Left colon (tissue), 2 donors: ENCODE measurements around the gene TBL1Y. TPM values are rescaled to one million over a fixed set of nuclear protein-coding genes. Genes with fewer than 3 reads are reported as not detected.
"Not testable (repeated sequence)": the region's sequence is repeated elsewhere in the genome, so short reads cannot be mapped to it uniquely, and the experiment has no call there.

Experiments
- ATAC-seq: fragments of 200-7000 bp; cut with Tn5 transposase; one replicate; pipeline ENCODE4 v1.9.1; 2020; ENCODE audit warnings: mild to moderate bottlenecking, moderate library complexity
- DNase-seq, 2 donors: peaks; one replicate each; pipeline ENCODE4 v3.0.0-alpha.2; 2020
- intact Hi-C, 2 donors: fragments of 100-400 bp; cut with DNase I in 1 of 2; cut with micrococcal nuclease in 1 of 2; formaldehyde crosslinking; loops; one replicate each; pipeline versions ENCODE4 v1.11.2 to v1.14.0; 2022; cut with DNase I, micrococcal nuclease
- long read RNA-seq: library from polyadenylated mRNA; unstranded; transcript quantifications from one replicate; pipeline ENCODE4 v2.0.0, GENCODE V29; 2021
- total RNA-seq, 2 donors: library from RNA; stranded (reverse); fragmentation: NEBNext Ultra II Directional; extraction: Animal tissue kit (Norgen Biotek cat#: 25700); gene quantifications; one replicate each; pipeline ENCODE4 v1.2.1, GENCODE V29; 2021
- donor health status: DM: no; HTN: no; CAD: no.
- donor health status: DM: yes; HTN: yes; CAD: no.

The TBL1Y gene
- not detected for total RNA-seq
- long read RNA-seq: 0 reads

DNA sequence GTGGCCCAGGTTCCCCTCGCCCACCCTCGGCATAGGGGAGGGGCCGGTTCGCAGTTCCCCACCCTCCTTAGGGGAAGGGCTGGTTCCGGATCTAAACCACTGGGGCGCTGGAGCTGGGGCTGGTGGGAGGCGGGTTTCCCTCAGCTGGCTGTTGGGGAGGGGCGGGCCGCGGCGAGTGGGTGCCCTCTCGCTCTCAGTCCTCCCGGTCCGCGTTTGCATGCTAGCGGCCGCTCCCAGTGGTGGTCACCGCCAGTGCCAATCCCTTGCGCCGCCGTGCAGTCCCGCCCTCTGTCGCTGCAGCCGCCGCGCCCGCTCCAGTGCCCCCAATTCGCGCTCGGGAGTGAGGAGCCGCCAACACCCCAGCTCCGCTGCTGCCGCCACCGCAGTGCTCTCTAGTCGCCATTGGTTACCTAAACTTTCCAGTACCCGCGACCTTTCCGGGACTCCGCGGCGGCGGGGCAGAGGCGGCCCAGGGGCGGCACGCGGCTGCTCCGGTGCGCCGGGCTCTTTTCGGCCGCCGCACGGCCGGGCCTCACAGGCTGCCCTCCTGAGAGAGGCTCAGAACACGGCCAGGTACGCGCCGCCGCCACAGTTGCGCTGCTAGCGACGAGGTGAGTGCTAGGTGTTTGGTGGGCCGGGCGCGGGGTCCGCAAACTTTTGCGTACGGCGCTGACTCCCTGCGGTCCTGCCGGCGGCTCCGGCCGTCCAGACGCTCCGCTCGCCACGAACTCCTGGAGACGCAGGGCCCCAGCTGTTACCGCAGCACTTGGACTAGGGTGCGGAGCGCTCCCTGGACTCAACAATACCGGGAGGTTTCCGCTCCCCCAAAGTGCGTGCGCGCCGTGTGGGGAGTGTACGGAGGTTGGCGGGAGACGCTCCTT is at the start of gene TBL1Y:
Gene TBL1Y (plus strand): TSS at position 326 of the 881 bp plus-strand sequence. CDS start 114,388 bp downstream, outside the sequence.
- ATAC-seq (no peak), DNase-seq (no peak)
- intact Hi-C loops: no loop called here

DNA sequence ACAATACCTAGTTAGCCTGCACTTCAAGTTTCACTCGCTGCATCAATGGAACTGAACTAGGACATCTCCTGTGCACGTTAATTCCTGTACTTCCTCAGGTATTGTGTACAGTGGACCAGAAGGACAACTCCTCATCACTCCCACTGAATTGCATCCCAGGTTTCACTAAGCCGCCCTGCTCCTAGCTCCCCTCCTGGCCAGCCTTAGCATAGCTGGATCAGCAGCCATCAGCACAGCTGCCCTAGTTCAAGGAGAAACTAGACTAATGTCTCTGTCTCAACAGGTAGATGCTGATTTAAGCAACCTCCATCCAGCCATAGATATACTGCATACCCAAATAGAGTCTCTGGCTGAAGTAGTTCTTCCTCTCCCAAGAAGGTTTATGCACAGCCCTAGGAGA is 16.0 kb upstream of the TBL1Y start:
- no peak for ATAC-seq
- intact Hi-C loops: no loop called here
- no peak for DNase-seq

DNA sequence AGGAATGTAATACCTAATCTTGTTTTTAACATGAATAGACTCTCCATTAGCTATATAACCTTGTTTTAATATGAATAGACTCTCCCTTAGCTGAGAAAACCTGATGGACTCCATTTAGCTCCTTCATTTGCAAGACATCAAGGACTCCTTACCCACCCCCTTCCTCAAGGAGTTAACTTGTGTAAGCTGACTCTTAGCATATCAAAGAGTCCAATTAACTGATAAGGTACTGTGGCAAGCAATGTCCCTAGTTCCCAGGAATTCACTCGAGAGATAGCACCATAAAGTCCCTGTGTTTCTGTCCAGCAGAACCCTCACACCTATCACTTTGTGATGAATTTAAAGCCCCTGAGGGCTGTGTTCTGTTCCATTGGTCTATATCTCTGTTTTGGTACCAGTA is 15.3 kb upstream of the TBL1Y start:
- ATAC-seq (no peak), DNase-seq (no peak)
- intact Hi-C loops: no loop called here

DNA sequence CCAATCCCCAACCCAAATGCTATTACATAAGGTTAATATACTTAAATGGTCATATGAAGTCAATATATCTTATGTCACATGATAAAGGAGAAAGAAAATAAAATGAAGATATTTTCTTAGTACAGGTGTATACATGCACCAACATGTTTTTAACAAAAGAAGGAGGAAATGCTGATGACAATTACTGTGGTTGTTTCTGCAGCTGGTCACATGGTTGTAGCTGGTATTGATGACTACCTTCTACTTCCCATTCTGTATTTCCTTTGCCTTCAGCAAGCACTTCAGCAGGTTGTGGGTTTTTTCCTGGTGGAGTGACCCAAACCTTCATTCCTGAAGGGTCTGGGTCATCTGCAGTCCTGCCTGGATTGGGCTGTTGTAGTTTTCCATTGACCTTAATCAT is 8.4 kb upstream of the TBL1Y start:
- DNase-seq, intact Hi-C loops, ATAC-seq: not testable (repeated sequence)

DNA sequence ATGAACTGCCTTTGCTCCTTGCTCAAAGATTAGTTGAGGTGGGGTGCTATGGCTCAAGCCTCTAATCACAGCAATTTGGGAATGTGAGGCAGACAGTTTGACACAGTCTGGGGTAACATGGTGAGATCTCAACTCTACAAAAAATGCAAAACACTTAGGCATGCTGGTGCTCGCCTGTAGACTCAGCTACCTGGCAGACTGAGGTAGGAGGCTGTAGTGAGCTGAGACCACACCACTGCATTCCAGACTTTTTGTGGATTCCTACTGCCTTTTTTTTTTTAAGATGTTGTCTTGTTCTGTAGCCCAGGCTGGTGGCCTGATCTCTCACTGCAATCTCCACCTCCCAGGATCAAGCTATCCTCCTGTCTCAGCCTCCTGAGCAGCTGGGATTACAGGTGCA is 2.9 kb upstream of the TBL1Y start:
- no peak for ATAC-seq

DNA sequence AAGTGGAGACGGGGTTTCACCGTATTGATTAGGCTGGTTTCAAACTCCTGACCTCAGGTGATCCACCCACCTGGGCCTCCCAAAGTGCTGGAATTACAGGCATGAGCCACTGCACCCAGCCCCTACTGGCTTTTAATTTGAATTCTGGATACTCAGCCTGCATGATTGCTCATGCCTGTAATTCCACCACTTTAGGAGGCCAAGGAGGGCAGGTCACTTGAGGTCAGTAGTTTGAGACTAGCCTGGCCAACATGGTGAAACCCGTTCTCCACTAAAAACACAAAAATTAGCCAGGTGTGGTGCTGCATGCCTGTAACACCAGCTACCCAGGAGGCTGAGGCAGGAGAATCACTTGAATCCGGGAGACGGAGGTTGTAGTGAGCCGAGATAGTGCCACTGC is 2.5 kb upstream of the TBL1Y start:
- intact Hi-C loops, DNase-seq, ATAC-seq: not testable (repeated sequence)

More for the DNA sequence above, 2.9 kb upstream of the TBL1Y start:
- intact Hi-C loops: no loop called here
- no peak for DNase-seq

DNA sequence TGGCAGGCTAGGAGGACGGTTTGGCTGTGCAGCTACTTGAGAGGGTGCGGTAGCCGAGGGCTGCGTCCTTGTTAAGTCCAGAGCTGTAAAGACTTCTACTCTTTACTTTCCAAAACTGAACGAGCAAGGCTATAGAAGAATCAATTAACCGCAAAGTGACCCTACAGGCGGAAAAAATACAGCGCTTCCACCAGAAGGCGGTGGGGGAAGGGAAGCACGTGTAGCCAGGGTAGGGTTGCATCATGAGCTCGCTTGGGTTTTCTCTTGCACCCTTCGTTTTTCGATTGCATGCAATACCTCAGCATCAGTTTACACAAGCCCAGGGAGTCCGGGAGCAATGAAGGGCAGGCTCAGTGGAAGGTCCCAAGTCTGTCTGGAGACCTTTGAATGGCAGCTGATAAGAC is 1.4 kb upstream of the TBL1Y start:
- DNase-seq (no peak), ATAC-seq (no peak)
- intact Hi-C loops: no loop called here

DNA sequence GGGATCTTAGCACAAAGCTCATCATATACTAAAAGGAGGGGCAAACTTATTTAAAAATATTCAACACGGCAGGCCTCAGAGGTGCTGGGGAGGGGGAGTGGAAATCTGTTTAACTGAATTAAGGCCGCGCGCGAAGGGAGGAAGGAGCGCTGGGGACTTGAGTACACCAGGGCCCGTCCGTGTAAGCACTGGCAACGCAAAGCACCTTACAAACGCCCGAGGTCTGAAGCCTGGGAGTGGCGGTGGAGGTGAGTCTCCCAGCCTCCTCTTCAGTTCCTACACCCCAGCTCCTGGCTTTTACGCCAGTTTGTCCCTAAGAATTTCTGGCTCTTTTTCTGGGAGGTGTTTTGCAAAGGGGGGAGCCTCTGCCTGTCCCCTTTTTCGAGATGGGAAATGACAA is 641 bp upstream of the TBL1Y start:
- DNase-seq (no peak), ATAC-seq (no peak)
- intact Hi-C loops: no loop called here

DNA sequence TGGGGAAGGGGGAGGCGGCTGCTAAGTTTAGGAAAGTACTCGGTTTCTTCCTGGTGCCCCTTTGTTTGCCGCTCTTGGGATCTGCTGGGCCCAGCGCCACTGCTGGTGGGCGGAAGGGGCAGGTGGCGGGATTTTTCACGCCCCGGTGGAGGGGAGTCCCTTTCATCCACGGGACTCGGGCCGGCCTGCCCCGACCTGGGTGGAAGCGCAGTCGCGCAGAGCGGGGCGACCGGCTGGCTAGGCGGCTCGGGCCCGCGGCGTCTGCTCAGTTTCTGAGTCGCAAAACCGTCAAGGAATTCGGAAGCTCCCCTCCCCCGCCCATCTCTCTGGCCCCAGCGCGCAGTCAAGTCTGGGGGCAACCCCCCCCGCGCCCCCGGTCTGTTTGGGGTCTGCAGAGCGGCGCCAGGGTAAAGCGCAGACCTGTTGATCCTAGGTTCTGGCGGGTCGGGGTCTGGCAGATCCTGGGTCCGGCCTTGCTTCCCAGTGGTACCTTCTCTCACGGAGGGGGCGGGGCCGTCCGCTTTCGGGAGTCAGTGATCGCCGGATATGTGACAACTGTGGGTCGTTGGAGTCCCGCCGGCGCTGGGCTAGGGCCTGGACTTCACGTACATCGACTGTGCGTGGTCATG is 870 bp downstream of the TBL1Y start, which contains the start of gene AMELY:
Gene AMELY (minus strand): TSS at position 500 of the 629 bp plus-strand sequence. CDS start 39,144 bp downstream, outside the sequence.
- no peak for DNase-seq
- no peak for ATAC-seq
- intact Hi-C loops: no loop called here

DNA sequence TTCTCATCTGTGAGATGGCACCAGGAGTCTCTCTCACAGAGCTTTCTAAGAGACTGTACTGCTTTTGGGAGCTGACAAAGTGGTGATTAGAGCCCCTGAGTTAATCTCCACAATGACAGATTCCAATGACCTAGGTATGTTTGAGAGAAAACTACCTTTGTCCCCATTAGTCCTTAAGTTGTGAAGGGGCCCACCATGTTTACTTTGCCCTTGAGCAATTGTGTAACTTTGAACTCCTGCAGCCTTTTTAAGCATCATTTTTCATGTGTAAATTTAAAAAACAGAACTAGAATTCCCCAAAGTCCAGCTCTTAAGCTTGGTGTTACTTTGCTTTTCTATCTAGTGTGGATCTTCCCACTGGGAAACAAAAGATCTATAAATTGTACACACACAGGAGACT is 2.9 kb downstream of the TBL1Y start:
- intact Hi-C loops: no loop called here
- no peak for DNase-seq
- no peak for ATAC-seq

DNA sequence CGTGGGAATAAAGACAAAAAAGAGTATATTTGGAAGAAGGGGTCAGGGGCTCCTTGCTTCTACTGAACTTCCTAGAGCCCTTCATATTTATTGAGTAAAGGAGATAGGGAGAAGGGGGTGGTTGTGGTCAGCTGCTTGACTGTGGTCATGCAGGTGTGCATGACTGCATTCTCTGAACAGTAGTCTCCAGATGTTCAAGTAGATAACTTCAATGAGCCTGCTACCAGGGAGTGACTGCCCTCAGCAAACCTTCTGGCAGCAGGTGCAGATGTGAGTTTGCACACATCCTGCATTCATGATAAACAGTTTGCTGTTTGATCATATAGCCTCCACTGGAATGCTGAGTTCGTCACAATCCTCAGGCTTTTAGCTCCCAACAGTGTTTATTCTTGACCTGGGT is 10.6 kb downstream of the TBL1Y start:
- ATAC-seq (no peak), DNase-seq (no peak)
- intact Hi-C loops: no loop called here

DNA sequence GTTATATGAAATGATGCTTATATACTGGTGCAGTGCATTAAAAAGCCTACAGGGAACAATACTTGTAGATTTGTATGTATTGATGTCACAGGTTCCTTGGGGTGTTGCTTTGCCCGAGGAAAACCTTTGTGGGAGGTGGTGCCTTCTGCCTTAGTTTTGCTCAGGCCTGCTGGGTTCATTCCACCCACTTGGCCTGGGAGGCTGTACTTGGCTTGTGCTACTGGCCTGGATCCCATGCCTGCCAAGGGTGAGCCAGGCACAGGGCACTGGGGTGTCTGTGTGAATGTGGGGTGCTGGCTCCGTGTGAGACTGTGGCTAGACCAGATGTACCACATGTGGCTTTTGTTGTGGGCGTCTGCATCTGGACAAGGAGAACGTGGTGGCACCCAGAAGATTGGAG is 17.8 kb downstream of the TBL1Y start:
- intact Hi-C loops: no loop called here
- ATAC-seq (no peak), DNase-seq (no peak)

DNA sequence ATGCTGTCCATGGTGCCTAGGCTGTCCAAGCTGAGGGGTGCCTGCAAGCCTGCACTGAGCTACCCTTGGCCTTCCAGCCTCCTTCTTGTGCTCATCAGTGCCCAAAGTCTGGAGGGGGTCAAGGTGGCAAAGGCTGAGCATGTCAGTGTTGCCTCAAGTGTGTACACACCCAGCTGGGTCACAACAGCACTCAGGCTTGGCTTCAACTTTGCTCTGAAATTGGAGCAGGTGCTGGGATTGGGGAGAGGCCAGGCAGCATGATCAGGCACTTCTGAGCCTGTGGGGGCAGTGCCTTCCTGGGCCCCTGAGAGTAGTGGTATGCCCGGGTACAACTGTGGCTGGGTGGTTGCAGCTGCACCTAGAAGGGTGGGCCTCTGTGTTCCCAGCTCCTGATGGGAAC is 18.7 kb downstream of the TBL1Y start:
- no peak for DNase-seq
- intact Hi-C loops: no loop called here
- no peak for ATAC-seq

DNA sequence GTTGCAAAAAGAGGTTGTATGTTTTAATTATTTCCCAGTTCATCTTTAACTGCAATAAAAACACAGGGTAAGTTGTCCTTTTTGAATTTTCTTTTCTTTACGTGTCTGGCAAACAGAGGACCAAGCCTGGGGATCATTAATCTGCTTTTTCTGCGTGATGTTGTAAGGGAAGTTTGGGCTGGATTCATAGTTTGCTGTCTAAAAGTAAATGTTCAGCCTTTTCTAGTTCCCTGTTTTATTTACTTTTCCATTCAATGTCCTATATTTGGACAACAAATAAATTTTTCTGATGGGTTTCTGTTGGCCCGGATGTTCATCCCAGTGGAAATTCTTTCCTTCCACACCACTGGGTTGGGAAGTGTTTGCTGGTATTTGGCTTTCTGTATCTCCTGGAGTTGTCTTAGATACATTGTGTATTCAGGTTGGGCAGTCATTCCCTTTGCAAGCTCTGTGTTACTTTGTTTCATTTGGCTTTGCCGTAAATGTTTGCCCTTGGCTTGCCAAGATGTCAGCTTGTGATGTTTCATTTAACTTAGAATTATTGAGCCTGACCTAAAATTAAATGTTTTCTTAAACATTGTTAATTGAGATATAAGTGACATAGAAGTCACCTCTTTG is 21.4 kb downstream of the TBL1Y start:
- ATAC-seq (no peak), DNase-seq (no peak)
- intact Hi-C loops: no loop called here

DNA sequence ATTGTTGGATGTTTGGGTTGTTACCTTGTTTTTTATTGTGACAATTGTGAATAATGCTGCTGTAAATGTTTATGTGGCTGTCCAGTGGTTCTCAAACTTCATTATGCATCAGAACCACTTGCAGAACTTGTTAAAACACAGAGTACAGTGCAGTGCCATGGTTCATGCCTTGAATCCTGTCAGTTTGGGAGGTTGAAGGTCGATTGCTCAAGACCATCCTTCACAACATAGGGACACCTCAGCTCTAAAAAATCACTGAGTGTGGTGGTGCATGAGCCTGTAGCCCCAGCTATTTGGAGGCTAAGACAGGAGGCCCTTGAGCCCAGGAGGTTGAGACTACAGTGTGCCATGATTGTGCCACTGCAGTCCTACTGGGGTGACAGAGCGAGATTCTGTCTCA is 25.0 kb downstream of the TBL1Y start:
- intact Hi-C loops: no loop called here
- ATAC-seq: no peak
- no peak for DNase-seq

DNA sequence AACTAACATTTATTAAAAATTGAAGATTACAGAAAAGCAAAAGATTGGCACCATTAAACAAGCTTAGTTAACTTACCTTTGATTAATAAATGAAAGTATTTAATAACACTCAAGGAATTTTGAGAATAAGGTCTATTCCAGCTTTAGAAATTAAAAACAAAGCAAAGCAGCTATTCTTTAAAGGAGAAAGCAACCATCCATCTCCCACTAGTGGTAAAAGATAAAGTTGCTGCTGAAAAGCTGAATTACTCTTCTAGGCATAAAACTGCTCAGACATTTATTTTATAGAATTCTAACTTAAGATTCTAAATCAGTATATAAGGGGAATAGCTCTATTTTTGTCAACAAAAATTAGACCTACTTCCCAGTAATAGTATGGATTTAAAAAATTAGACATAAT is 37.2 kb downstream of the TBL1Y start:
- intact Hi-C loops: no loop called here
- no peak for DNase-seq
- no peak for ATAC-seq

DNA sequence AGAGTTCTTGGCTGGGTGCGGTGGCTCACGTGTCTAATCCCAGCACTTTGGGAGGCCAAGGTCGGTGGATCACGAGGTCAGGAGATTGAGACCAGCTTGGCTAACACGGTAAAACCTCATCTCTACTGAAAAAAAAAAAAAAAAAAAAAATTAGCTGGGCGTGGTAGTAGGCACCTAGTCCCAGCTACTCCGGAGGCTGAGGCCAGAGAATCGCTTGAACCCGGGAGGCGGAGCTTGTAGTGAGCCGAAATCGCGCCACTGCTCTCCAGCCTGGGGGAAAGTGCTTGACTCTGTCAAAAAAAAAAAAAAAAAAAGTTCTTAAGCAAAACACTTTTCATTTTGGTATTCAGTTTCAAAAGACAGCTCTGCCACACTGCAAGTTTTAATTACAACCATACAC is 37.9 kb downstream of the TBL1Y start:
- no peak for DNase-seq
- intact Hi-C loops: no loop called here
- no peak for ATAC-seq

DNA sequence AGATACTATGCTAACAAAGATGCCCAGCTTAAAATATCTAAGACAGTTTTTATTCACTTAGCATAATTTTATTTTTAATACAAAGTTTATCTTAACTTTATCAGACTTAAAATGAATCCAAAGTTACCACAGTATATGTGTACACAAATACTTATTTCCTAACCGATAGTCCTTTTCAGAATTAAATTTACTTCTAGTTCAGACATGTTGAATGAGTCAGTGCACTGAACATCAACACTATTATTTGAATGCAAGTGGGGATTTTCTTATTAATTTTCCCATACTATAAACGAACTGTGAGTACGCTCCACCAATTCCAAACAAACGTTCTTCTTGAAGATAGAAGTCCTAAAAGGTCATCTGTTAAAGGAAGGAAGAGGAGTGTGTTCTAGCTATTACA is 39.5 kb downstream of the TBL1Y start:
- DNase-seq (no peak), ATAC-seq (no peak)
- intact Hi-C loops: no loop called here

DNA sequence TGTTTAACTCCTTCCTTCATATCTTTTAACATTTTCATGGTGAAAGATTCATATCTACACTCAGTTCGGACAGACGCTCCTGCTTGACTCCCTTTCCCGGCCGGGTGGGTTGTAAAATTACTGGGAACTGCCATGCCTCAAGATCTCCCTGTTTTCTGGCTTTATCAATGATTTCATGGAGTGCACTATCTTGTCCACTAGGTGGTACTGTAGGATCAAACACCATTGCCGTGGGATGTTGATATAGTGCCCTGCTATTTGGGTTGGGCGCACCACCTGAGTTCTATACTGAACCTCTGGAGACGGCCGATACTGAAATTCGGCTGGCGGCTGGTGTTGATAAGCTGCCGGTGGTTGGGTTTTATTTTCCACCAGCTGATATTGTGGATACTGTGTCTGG is 54.2 kb downstream of the TBL1Y start:
- intact Hi-C loops: no loop called here

DNA sequence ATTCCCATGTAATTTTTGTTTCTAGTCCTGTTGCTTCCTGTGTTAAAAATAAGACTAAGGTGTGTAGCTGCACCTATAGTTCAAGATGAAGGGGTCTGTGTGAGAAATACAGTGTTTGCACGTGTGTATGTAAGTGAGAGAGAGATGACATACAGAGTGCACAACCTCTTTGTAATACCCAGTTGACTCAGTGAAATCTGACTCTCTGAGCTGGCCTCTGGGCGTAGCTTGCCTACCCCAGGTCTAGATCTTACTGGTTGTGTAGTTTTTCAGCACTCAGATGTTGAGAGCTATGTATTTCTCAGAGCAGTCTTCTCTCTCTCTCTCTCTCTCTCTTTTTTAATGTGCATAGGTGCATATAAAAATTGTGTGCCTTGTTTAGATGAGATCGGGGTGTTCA is 56.0 kb downstream of the TBL1Y start:
- intact Hi-C loops: no loop called here
- ATAC-seq: no peak
- DNase-seq: no peak

More for the DNA sequence above, 54.2 kb downstream of the TBL1Y start:
- ATAC-seq (no peak), DNase-seq (no peak)
